Endothelial cell of umbilical vein (primary cell): Measurements from ENCODE around the gene MAP3K14. TPM values are rescaled to one million over a fixed set of nuclear protein-coding genes. Genes with fewer than 3 reads are reported as not detected.

Experiments used
- BruUV-seq: library from RNA; stranded (reverse); fragments of 400-500 nt; replicated peaks from 2 replicates; lab custom pipeline; 2021; lab: Mats Ljungman, UMichigan
- CTCF ChIA-PET: fragments of 300-600, 350-600 bp; sonication (Branson Sonifier 250); formaldehyde crosslinking; loops from one replicate; lab custom pipeline; 2021; ENCODE audit warnings: antibody characterized with exemption, inconsistent platforms; lab: Charles Lee
- POLR2A ChIA-PET: fragments of 300-600, 350-600 bp; sonication (Branson Sonifier 250); formaldehyde crosslinking; loops from one replicate; lab custom pipeline; 2021; ENCODE audit warnings: antibody characterized with exemption, inconsistent platforms; lab: Charles Lee
- DNase-seq: peaks from one replicate; pipeline ENCODE4 v3.0.0-alpha.2; 2011; ENCODE audit warnings: low read depth, low spot score
- FAIRE-seq: peaks from 2 replicates; lab custom pipeline; 2011; peaks lifted over from hg19 to GRCh38; lab: Jason Lieb, UNC
- H2AFZ ChIP-seq: 2 replicates; pipeline ENCODE4 v1.6.0; 2012; ENCODE audit warnings: low read depth, low read length, control low read depth, inconsistent platforms
- H3K27ac ChIP-seq: 2 replicates; pipeline ENCODE4 v1.5.1; 2011; ENCODE audit warnings: low read depth, mild to moderate bottlenecking, control low read depth, low read length, moderate library complexity; ENCODE audit not compliant: insufficient read depth
- H3K27me3 ChIP-seq, 2 experiments: 2 replicates each; pipeline versions ENCODE4 v1.6.0 to v1.6.1; 2011; ENCODE audit warnings: low read length in 2 of 2, mixed read lengths in 1 of 2; ENCODE audit not compliant: control insufficient read depth in 2 of 2, insufficient read depth in 2 of 2
- H3K36me3 ChIP-seq, 2 experiments: 2 replicates in 1 of 2; 3 replicates in 1 of 2; pipeline ENCODE4 v1.5.1; 2011; ENCODE audit warnings: low read length in 2 of 2, mild to moderate bottlenecking in 1 of 2, moderate library complexity in 1 of 2; ENCODE audit not compliant: control insufficient read depth in 2 of 2, insufficient read depth in 2 of 2; ENCODE audit errors: extremely low read depth in 1 of 2
- H3K4me1 ChIP-seq: 3 replicates; pipeline ENCODE4 v1.5.1; 2011; ENCODE audit warnings: mild to moderate bottlenecking, low read length; ENCODE audit not compliant: control insufficient read depth, insufficient read depth; ENCODE audit errors: extremely low read depth
- H3K4me2 ChIP-seq: 2 replicates; pipeline ENCODE4 v1.6.1; 2011; ENCODE audit warnings: low read length, control low read depth, mixed read lengths; ENCODE audit not compliant: insufficient read depth
- H3K4me3 ChIP-seq, 3 experiments: fragments of 200-600 bp in 1 of 3; sonication (generic), shearing (Covaris generic) in 1 of 3; replicated peaks in 1 of 3; 2 replicates each; pipeline ENCODE4 v1.5.1; 2011 to 2016; ENCODE audit warnings: control low read depth in 3 of 3, low read length in 3 of 3, mild to moderate bottlenecking in 2 of 3, inconsistent platforms in 1 of 3, low read depth in 1 of 3, moderate library complexity in 1 of 3; ENCODE audit not compliant: insufficient read depth in 1 of 3
- H3K79me2 ChIP-seq: 2 replicates; pipeline ENCODE4 v1.6.0; 2012; ENCODE audit warnings: low read length, inconsistent platforms; ENCODE audit not compliant: control insufficient read depth, insufficient read depth
- H3K9ac ChIP-seq: replicated peaks from 2 replicates; pipeline ENCODE3; 2011; ENCODE audit warnings: low read length, control low read depth; ENCODE audit not compliant: insufficient read depth; ENCODE audit errors: extremely low read depth
- H3K9me1 ChIP-seq: replicated peaks from 3 replicates; pipeline ENCODE4 v1.6.0; 2011; ENCODE audit warnings: mild to moderate bottlenecking, low read length; ENCODE audit not compliant: control insufficient read depth, insufficient read depth; ENCODE audit errors: extremely low read depth
- H3K9me3 ChIP-seq: replicated peaks from 2 replicates; pipeline ENCODE4 v1.5.1; 2012; ENCODE audit warnings: low read length, inconsistent platforms; ENCODE audit not compliant: control insufficient read depth, insufficient read depth
- H4K20me1 ChIP-seq: replicated peaks from 2 replicates; pipeline ENCODE3; 2011; ENCODE audit warnings: mild to moderate bottlenecking, low read length; ENCODE audit not compliant: control insufficient read depth, insufficient read depth; ENCODE audit errors: extremely low read depth
- EZH2 ChIP-seq: IDR thresholded peaks from 2 replicates; pipeline ENCODE4 v1.6.1; 2012; ENCODE audit warnings: borderline replicate concordance, low read depth, mild to moderate bottlenecking, moderate library complexity, low read length, inconsistent platforms; ENCODE audit not compliant: severe bottlenecking
- FOS ChIP-seq: IDR thresholded peaks from 2 replicates; pipeline ENCODE4 v1.6.1; 2011; ENCODE audit warnings: mild to moderate bottlenecking, low read length, moderate library complexity, borderline replicate concordance; ENCODE audit not compliant: insufficient read depth
- GATA2 ChIP-seq: IDR thresholded peaks from 2 replicates; pipeline ENCODE4 v1.7.0; 2011; ENCODE audit warnings: low read depth, mild to moderate bottlenecking, moderate library complexity, mixed read lengths, low read length; ENCODE audit not compliant: insufficient read length, insufficient read depth
- JUN ChIP-seq: IDR thresholded peaks from 2 replicates; pipeline ENCODE4 v1.6.1; 2011; ENCODE audit warnings: borderline replicate concordance, low read depth; ENCODE audit not compliant: insufficient read length, insufficient read depth
- MYC ChIP-seq: IDR thresholded peaks from one replicate; pipeline ENCODE4 v1.6.1; 2011; ENCODE audit warnings: mild to moderate bottlenecking, low read depth, low read length
- POLR2A ChIP-seq: IDR thresholded peaks from 2 replicates; pipeline ENCODE4 v1.6.1; 2012; ENCODE audit warnings: low read depth, mild to moderate bottlenecking, control low read depth, low read length
- POLR2AphosphoS5 ChIP-seq: IDR thresholded peaks from 2 replicates; pipeline ENCODE4 v1.6.1; 2012; ENCODE audit warnings: low read depth, mild to moderate bottlenecking, control low read depth, low read length, moderate library complexity; ENCODE audit not compliant: insufficient read depth
- dilution Hi-C: fragments of 300-500 bp; cut with MboI; formaldehyde crosslinking; loops from one replicate; pipeline ENCODE4 v1.15.0; 2019; ENCODE audit warnings: low sequenced_read_pairs; ENCODE audit not compliant: extremely low pct_ligation_motif_present
- intact Hi-C: fragments of 100-400 bp; cut with micrococcal nuclease; formaldehyde crosslinking; loops from one replicate; pipeline ENCODE4 v1.10.0; 2022
- polyA plus RNA-seq, 4 experiments: library from polyadenylated mRNA; depleted of rRNA in 3 of 4; stranded (reverse) in 3 of 4; unstranded in 1 of 4; fragments of >200 nt; gene quantifications; 2 replicates each; pipeline versions ENCODE4 v1.2.1 to v1.2.3, GENCODE V29; 2011 to 2012; ENCODE audit warnings: missing spikeins in 1 of 4
- total RNA-seq: library from RNA; stranded (reverse); gene quantifications from 2 replicates; pipeline ENCODE4 v1.2.3, GENCODE V29; 2021
- TF ChIP-seq, protein P1 (sequence below), 2 donors: IDR thresholded peaks; 1 replicate in 1 of 2; 2 replicates in 1 of 2; pipeline ENCODE4 v1.5.1; 2011; ENCODE audit warnings: low read length in 2 of 2, mild to moderate bottlenecking in 2 of 2, moderate library complexity in 2 of 2, control low read depth in 1 of 2, inconsistent platforms in 1 of 2, low read depth in 1 of 2; ENCODE audit not compliant: insufficient read depth in 1 of 2; ENCODE audit errors: extremely low read depth in 1 of 2
- TF ChIP-seq, protein P2 (sequence below): IDR thresholded peaks from 2 replicates; pipeline ENCODE4 v1.6.1; 2011; ENCODE audit not compliant: insufficient read depth, insufficient read length

The MAP3K14 gene
- total and polyA plus RNA-seq, 2 donors (not counting 3 experiments of a cell fraction or from before 2014, with no cell fraction given), result 5.4 to 9.8 TPM

GRCh38 chr17:45276031-45276430 is 40.8 kb downstream of the MAP3K14 start:
- no peak overlapping the region for H3K9ac ChIP-seq
- intact Hi-C loops (no loop called here), dilution Hi-C loops (no loop called here)
- no peaks in the 10 kb centered on the region for H3K9me1 ChIP-seq
- no peak overlapping the region for H3K4me3 ChIP-seq
- no peak overlapping the region for H3K4me2 ChIP-seq
- POLR2A ChIA-PET, result interaction anchor here (0.7 kb wide), 1 partner anchor 81 kb away, joined by 3 read pairs; no protein-coding TSS in a partner anchor
- no peaks in the 10 kb centered on the region for H3K79me2 ChIP-seq
- H3K4me1 ChIP-seq, result peaks cover 27% of the 10 kb centered on the region
- no peak overlapping the region for H2AFZ ChIP-seq
- no peaks in the 10 kb centered on the region for H3K9me3 ChIP-seq
- TF ChIP-seq POLR2A (no peak), GATA2 (no peak), MYC (no peak), POLR2AphosphoS5 (no peak), EZH2 (no peak), FOS (no peak), JUN (no peak)
- TF ChIP-seq, protein P1, sequence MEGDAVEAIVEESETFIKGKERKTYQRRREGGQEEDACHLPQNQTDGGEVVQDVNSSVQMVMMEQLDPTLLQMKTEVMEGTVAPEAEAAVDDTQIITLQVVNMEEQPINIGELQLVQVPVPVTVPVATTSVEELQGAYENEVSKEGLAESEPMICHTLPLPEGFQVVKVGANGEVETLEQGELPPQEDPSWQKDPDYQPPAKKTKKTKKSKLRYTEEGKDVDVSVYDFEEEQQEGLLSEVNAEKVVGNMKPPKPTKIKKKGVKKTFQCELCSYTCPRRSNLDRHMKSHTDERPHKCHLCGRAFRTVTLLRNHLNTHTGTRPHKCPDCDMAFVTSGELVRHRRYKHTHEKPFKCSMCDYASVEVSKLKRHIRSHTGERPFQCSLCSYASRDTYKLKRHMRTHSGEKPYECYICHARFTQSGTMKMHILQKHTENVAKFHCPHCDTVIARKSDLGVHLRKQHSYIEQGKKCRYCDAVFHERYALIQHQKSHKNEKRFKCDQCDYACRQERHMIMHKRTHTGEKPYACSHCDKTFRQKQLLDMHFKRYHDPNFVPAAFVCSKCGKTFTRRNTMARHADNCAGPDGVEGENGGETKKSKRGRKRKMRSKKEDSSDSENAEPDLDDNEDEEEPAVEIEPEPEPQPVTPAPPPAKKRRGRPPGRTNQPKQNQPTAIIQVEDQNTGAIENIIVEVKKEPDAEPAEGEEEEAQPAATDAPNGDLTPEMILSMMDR (IDR thresholded peaks at IDR 0.05; ENCODE audit: extremely low read depth in 1 of 2, insufficient read depth in 1 of 2, low read depth in 1 of 2, low read length in 2 of 2), result no peak
- TF ChIP-seq, protein P2, sequence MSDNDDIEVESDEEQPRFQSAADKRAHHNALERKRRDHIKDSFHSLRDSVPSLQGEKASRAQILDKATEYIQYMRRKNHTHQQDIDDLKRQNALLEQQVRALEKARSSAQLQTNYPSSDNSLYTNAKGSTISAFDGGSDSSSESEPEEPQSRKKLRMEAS, result no peak
- H3K27ac ChIP-seq, result no peak overlapping the region
- DNase-seq (no peak), FAIRE-seq (no peak)
- H3K36me3 ChIP-seq, result peaks cover 2 to 4% of the 10 kb centered on the region in 2 experiments
- no peaks in the 10 kb centered on the region for H4K20me1 ChIP-seq
- CTCF ChIA-PET, result interaction anchor here (1.5 to 6.6 kb wide), 10 partner anchors 18 to 114 kb away, joined by 3 to 283 read pairs (median 37); partner anchors contain the start of gene MAP3K14
- BruUV-seq, result no TSS peak
- H3K27me3 ChIP-seq, result no peaks in the 10 kb centered on the region
